ENCODE data around the gene TRIM26.

DNA sequence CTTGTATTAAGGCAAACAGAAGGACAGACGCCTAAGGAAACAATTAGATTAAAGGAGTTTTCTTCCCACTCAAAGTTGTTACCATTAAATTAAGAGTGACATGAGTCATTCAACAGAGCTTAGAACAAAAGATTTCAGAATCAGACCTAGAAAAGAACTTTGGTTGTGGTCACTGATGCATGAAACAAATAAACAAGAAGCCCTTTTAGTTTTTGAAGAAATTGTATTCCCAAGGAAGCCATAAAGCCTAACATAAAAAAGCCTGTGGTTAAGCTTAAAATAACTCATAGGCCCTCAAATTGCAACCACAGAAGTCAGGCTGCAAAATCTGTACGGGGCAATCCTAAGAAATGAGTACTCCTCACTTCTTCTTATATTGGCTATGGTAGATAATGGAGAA, 17.9 kb upstream of the TRIM26 start:
- TF ChIP-seq CTCF (IDR thresholded peaks at IDR 0.05) (no peak), POLR2A (IDR thresholded peaks at IDR 0.05) (no peak)
